ENCODE results near the gene RHOBTB3. TPM values are rescaled to one million over a fixed set of nuclear protein-coding genes. Genes with fewer than 3 reads are reported as not detected.

RHOBTB3 gene
- total and polyA plus RNA-seq, 10 of the 15 experiments (the other 5 are each of a cell fraction or from before 2014, with no cell fraction given), result 3.6 to 42.8 (median 8.4) TPM

DNA sequence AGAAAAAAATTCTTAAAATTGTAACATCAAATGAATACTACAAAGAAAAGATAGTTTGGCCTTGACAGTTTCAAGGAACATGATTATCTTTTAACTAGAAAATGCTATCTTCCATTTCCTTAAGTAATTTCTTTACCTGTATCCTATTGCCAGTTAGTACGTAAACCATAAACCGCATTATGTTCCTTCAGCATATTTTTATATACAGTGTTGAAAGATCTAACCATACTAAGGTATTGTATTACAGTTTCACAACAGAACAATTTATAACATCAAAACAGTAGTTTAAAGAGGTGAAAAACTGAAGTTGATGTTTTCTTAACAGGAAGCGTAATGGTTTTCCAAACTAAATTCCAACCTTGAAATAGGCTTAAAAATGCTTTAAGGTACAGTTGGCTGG, 46.3 kb downstream of the RHOBTB3 start:
- WGBS (ENCODE audit: insufficient coverage, insufficient replicate concordance, low lambda C conversion rate, missing lambda C conversion rate), result 98% methylated on average over 3 of the region's 3 CpGs
- no peak for FAIRE-seq
- DNase-seq (ENCODE audit: low read depth, low spot score), result no peak
- no peak overlapping the region for H3K27ac ChIP-seq (ENCODE audit: control insufficient read depth, insufficient read depth)
- H3K9me3 ChIP-seq (replicated peaks; ENCODE audit: control insufficient read depth, insufficient read depth, low read length), result no peaks in the 10 kb centered on the region
- no peak overlapping the region for H2AFZ ChIP-seq (ENCODE audit: control insufficient read depth, low read depth, low read length)
- POLR2A ChIA-PET, result no interaction called here
- H4K20me1 ChIP-seq (ENCODE audit: control insufficient read depth, insufficient read depth), result no peaks in the 10 kb centered on the region
- no peak overlapping the region for H3K4me2 ChIP-seq (ENCODE audit: control insufficient read depth, insufficient read depth)
- H3K4me1 ChIP-seq (ENCODE audit: control insufficient read depth, insufficient read depth, low read length), result peaks cover 4% of the 10 kb centered on the region; the same call in 1 of the 2 replicates
- ATAC-seq, result no peak
- in situ Hi-C loops (cut with MboI) (loop anchor here (5.0 kb wide), 1 partner anchor 70 kb away; no protein-coding TSS in a partner anchor), intact Hi-C loops (cut with micrococcal nuclease; ENCODE audit: unreplicated experiment) (no loop called here)
- BruUV-seq (replicated peaks), result no TSS peak
- H3K79me2 ChIP-seq (ENCODE audit: control insufficient read depth, insufficient read depth, low read length), result no peaks in the 10 kb centered on the region
- H3K36me3 ChIP-seq (ENCODE audit: control insufficient read depth in 2 of 2, insufficient read depth in 2 of 2, low read length in 1 of 2), result no peaks in the 10 kb centered on the region
- CTCF ChIA-PET, result interaction anchor here (1.5 to 18.7 kb wide), 2 partner anchors 65 to 135 kb away, joined by 5 to 653 read pairs; no protein-coding TSS in a partner anchor
- RAD21 ChIA-PET (ENCODE audit: unreplicated experiment), result interaction anchor here (0.6 kb wide), 1 partner anchor 125 kb away, joined by 3 read pairs; no protein-coding TSS in a partner anchor
- H3K4me3 ChIP-seq, result no peak overlapping the region
- H3K9ac ChIP-seq (ENCODE audit: control insufficient read depth, insufficient read depth, low read length), result no peak overlapping the region
- TF ChIP-seq SPI1 (IDR thresholded peaks at IDR 0.05; ENCODE audit: borderline replicate concordance, insufficient read depth, low read depth, low read length), result no peak
- TF ChIP-seq ASH2L (IDR thresholded peaks at IDR 0.05; ENCODE audit: borderline replicate concordance, low read depth), result no peak
- TF ChIP-seq GABPA (IDR thresholded peaks at IDR 0.05; ENCODE audit: low read depth), result no peak
- TF ChIP-seq GATAD2B (conservative IDR thresholded peaks at IDR 0.05; ENCODE audit: low read depth), result no peak
- no peak for TF ChIP-seq PKNOX1 (IDR thresholded peaks at IDR 0.05)
- SMC1A ChIA-PET (ENCODE audit: uncharacterized antibody, unreplicated experiment), result interaction anchor here (0.8 to 19.5 kb wide), 6 partner anchors 10 to 136 kb away, joined by 3 to 622 read pairs (median 4); partner anchors contain the start of gene RFESD
- no peaks in the 10 kb centered on the region for H3K27me3 ChIP-seq (replicated peaks in 1 of 2; ENCODE audit: control insufficient read depth in 2 of 2, insufficient read depth in 2 of 2, low read length in 1 of 2)
